ENCODE results near the gene C1QTNF8.

C1QTNF8 gene, protein sequence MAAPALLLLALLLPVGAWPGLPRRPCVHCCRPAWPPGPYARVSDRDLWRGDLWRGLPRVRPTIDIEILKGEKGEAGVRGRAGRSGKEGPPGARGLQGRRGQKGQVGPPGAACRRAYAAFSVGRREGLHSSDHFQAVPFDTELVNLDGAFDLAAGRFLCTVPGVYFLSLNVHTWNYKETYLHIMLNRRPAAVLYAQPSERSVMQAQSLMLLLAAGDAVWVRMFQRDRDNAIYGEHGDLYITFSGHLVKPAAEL

GRCh38 chr16:1096169-1097082 lies at the start of gene C1QTNF8:
Gene C1QTNF8 (minus strand): TSS chr16:1096244. CDS start chr16:1094922, 1,322 bp downstream.
- no peak for DNase-seq (ENCODE audit: low read depth, low spot score)

GRCh38 chr16:1145383-1146100 lies 49.5 kb upstream of the C1QTNF8 start:
- DNase-seq (ENCODE audit: low read depth, low spot score): no peak

- no peak for DNase-seq (ENCODE audit: low read depth, low spot score)
These were observed 48.7 kb upstream of the C1QTNF8 start for GRCh38 chr16:1144476-1145382.

DNA sequence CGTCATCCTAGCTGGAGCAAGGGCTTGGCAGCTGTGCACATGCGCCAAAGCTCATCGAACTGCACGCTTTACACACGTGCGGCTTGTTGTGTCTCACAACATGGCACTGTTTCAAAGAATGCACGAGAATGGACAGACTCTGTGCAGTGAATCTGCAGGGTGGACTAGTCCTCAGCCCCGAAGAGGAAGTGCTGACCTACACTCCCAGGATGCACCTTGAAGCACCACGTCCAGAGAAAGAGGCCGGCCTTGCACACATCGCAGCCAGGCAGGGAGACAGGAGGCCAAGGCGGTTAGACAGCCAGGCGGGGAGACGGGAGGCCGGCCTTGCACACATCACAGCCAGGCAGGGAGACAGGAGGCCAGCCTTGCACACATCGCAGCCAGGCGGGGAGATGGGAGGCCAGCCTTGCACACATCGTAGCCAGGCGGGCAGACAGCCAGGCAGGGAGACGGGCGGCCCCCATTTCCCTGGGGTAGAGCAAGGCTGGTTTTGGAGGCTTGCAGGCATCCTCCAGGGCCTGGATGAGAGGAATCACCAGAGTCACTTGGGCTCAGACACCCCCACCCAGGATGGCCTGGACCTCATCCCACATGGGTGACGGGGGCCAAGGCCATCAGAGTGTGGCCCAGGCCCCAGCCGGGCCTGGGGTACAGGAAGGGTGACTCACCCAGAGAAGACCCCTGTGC lies 47.9 kb upstream of the C1QTNF8 start:
- DNase-seq (ENCODE audit: low read depth, low spot score): no peak

- DNase-seq (ENCODE audit: low read depth, low spot score): no peak
These were observed 46.9 kb upstream of the C1QTNF8 start for GRCh38 chr16:1142911-1143310.

GRCh38 chr16:1141716-1142115 lies 45.7 kb upstream of the C1QTNF8 start:
- DNase-seq (ENCODE audit: low read depth, low spot score): no peak

- no peak for DNase-seq (ENCODE audit: low read depth, low spot score)
These were observed 45.1 kb upstream of the C1QTNF8 start for GRCh38 chr16:1141191-1141590.

- no peak for DNase-seq (ENCODE audit: low read depth, low spot score)
These were observed 44.6 kb upstream of the C1QTNF8 start for GRCh38 chr16:1140582-1141162.

DNA sequence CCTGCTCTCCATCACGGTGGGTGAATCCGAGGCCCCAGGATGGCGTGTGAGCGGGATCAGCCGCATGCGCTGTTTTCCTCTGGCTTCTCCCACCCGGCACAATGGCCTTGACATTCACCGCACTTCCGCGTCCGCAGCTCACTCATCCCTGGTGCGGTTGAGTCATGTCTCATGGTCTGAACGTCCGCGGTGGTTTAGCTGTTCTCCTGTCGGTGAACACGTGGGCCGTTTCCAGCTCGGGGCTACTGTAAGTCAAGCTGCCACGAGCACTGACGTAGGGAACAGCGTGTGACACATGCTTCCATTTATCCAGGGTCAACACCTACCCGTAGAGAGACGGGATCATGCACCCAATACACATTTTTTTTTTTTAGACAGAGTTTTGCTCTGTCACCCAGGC lies 41.6 kb upstream of the C1QTNF8 start:
- DNase-seq (ENCODE audit: low read depth, low spot score): no peak

DNA sequence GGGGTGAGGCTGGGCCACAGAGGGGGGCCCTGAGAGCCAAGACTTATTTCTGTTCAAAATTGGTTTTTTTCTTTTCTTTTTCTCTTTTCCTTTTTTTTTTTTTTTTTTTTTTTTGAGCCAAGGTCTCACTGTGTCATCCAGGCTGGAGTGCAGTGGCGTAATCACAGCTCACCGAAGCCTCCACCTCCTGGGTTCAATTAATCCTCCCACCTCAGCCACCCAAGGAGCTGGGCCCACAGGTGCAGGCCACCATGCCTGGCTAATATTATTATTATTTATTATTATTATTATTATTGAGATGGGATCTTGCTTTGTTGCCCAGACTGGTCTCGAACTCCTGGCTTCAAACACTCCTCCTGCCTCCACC lies 39.4 kb upstream of the C1QTNF8 start:
- DNase-seq (ENCODE audit: low read depth, low spot score): no peak

DNA sequence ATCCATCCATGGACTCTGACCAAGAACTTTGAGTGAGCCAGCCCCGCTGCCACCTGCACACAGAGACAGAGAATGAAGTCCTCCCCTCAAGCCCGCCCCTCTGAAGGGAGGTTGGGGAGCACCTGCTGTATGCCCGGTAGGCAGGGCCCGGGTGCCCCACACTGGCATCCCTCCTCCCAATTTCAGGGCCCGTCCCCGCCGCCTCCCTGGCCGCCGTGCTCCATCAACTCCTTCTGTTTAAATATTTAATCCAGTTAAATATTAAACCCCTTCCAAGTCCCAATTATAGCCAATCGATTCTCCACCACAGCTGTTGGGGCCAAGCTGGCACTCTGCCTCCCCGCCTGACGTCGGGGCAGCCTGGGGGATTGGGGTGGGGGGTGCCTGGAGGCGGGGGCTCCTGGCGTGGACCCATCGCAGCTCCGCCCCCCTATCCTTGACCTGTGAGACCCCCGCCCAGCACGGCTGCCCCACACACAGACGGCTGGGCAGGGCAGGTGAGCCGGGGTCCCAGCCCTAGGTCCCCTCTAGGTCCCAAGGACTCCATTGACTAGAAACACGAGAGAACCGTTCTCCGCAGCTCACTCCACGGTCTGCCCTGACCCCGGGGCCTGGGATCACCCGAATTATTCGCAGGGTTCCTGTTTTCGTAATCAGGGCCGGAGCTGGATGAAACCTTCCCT lies 38.9 kb upstream of the C1QTNF8 start:
- DNase-seq (ENCODE audit: low read depth, low spot score): no peak

GRCh38 chr16:1133810-1134520 lies 37.9 kb upstream of the C1QTNF8 start:
- DNase-seq (ENCODE audit: low read depth, low spot score): no peak

DNA sequence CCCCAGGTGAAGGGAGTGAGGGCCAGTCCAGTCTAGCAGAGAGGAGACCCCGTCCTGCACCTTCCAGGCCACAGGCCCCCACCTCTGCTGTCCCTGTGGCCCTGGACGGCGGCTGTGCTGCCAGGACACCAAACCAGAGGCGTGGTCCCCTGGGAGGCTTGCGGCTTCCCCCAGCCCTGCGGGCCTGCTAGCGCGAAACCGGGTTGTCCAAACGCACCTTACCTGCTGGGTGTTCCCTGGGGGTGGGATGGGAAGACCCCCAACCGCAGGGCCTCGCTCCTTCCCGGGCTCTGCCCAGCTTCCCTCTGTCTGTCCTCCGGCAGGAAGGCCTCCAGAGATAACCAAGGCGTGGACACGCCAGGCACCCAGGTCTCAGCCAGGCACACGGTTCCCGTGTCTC lies 37.2 kb upstream of the C1QTNF8 start:
- no peak for DNase-seq (ENCODE audit: low read depth, low spot score)

GRCh38 chr16:1132431-1132830 lies 36.4 kb upstream of the C1QTNF8 start:
- DNase-seq (ENCODE audit: low read depth, low spot score): no peak

DNA sequence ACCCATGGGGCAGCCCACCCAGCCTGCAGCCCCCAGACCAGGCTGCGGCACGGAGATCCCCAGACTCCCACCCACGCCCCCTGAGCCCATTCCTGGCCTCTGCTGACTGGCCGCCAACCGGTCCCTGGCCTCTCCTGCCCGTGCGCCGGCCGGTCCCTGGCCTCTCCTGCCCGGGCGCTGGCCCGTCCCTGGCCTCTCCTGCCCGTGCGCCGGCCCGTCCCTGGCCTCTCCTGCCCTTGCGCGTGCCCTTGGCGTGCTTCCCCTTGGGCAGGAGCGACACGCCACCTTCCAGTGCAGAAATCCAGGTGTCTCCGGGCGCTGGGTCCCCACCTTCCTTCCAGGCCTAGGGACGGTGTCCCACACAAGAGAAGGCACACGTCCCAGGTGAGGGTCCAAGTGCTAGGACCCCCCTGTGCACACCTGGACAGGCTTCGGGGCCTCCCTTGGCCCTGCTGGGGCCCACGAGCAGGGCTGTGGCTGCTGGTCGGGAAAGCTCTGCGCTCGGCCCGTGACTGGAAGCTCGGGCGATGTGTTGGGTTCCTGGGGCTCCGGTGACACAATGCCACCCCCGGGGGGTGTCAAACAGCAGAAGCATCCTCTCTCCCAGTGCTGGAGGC lies 35.4 kb upstream of the C1QTNF8 start:
- DNase-seq (ENCODE audit: low read depth, low spot score): no peak

GRCh38 chr16:1130382-1130781 lies 34.3 kb upstream of the C1QTNF8 start:
- no peak for DNase-seq (ENCODE audit: low read depth, low spot score)

- no peak for DNase-seq (ENCODE audit: low read depth, low spot score)
These were observed 33.3 kb upstream of the C1QTNF8 start for GRCh38 chr16:1129106-1129960.
